Fibroblast of pulmonary artery (primary cell): ENCODE data around the gene INMT.
A peak's percentile ranks its signal among the peaks of the same experiment; 100 is the strongest.
"Not testable (repeated sequence)": the region's sequence is repeated elsewhere in the genome, so short reads cannot be mapped to it uniquely, and the experiment has no call there.

Experiments
- DNase-seq: peaks from one replicate; pipeline ENCODE4 v3.0.0-alpha.2; 2010; ENCODE audit warnings: low read depth
- H3K4me3 ChIP-seq: replicated peaks from 2 replicates; pipeline ENCODE4 v1.5.1; 2011; ENCODE audit warnings: low read depth, mild to moderate bottlenecking, control low read depth, low read length, moderate library complexity
- CTCF ChIP-seq: IDR thresholded peaks from 2 replicates; pipeline ENCODE4 v1.5.1; 2011; ENCODE audit warnings: mild to moderate bottlenecking, control low read depth, low read length, inconsistent platforms; ENCODE audit errors: missing control alignments

INMT gene

GRCh38 chr7:30714129-30714528 is 37.8 kb upstream of the INMT start:
- TF ChIP-seq CTCF: no peak
- no peak overlapping the region for H3K4me3 ChIP-seq
- no peak for DNase-seq

GRCh38 chr7:30717181-30717580 is 34.8 kb upstream of the INMT start:
- no peak for TF ChIP-seq CTCF
- DNase-seq: peak; percentile 8
- no peak overlapping the region for H3K4me3 ChIP-seq

GRCh38 chr7:30719434-30719833 is 32.5 kb upstream of the INMT start:
- H3K4me3 ChIP-seq, DNase-seq: not testable (repeated sequence)

GRCh38 chr7:30721211-30721610 is 30.7 kb upstream of the INMT start:
- TF ChIP-seq CTCF: no peak
- no peak overlapping the region for H3K4me3 ChIP-seq
- DNase-seq: no peak

- H3K4me3 ChIP-seq: no peak overlapping the region
- DNase-seq: no peak
- no peak for TF ChIP-seq CTCF
Observed at GRCh38 chr7:30722187-30722586, 29.7 kb upstream of the INMT start.

- no peak for DNase-seq
- H3K4me3 ChIP-seq: no peak overlapping the region
- no peak for TF ChIP-seq CTCF
Observed at GRCh38 chr7:30722671-30723070, 29.3 kb upstream of the INMT start.

GRCh38 chr7:30723776-30724175 is 28.2 kb upstream of the INMT start:
- TF ChIP-seq CTCF: no peak
- no peak overlapping the region for H3K4me3 ChIP-seq
- DNase-seq: no peak
